Tongue (tissue), 2 donors: ENCODE measurements around the gene RAB40C. TPM values are rescaled to one million over a fixed set of nuclear protein-coding genes. Genes with fewer than 3 reads are reported as not detected.

Experiments
- DNase-seq: peaks from one replicate; pipeline ENCODE4 v3.0.0-alpha.2; 2015
- total RNA-seq: library from RNA; depleted of rRNA; stranded (reverse); fragments of >200 nt; gene quantifications from one replicate; pipeline ENCODE4 v1.2.3, GENCODE V29; 2014

The RAB40C gene
- total RNA-seq, 1 donor from 2014 or later: 18.2 TPM

- DNase-seq: no peak
Measured at GRCh38 chr16:559411-560203, 30.3 kb upstream of the RAB40C start.

GRCh38 chr16:560204-560700 lies 29.6 kb upstream of the RAB40C start, which contains the start of gene PRR35:
TSS of gene PRR35 (plus strand) at chr16:560394. CDS start at chr16:563295, 2,901 bp downstream.
- DNase-seq: no peak

- no peak for DNase-seq
Measured at GRCh38 chr16:560701-561412, 29.0 kb upstream of the RAB40C start.

- no peak for DNase-seq
Measured at GRCh38 chr16:561413-561794, 28.5 kb upstream of the RAB40C start.

GRCh38 chr16:561957-562938 lies 27.6 kb upstream of the RAB40C start:
- DNase-seq: no peak

- no peak for DNase-seq
Measured at GRCh38 chr16:563072-563644, 26.7 kb upstream of the RAB40C start.

- DNase-seq: no peak
Measured at GRCh38 chr16:564690-565418, 25.0 kb upstream of the RAB40C start.

- DNase-seq: no peak
Measured at GRCh38 chr16:565419-566330, 24.2 kb upstream of the RAB40C start.

- peak; percentile 81 for DNase-seq
Measured at GRCh38 chr16:566475-567372, 23.1 kb upstream of the RAB40C start, which contains the start of gene NHLRC4. TSS of gene NHLRC4 (plus strand) at chr16:567005. CDS start at chr16:568048, 1,043 bp downstream.

GRCh38 chr16:567373-568256 lies 22.3 kb upstream of the RAB40C start:
- no peak for DNase-seq

GRCh38 chr16:568401-569258 lies 21.2 kb upstream of the RAB40C start:
- DNase-seq: no peak

- DNase-seq: peak; percentile 75
Measured at GRCh38 chr16:569445-570254, 20.2 kb upstream of the RAB40C start, which contains the start of gene PIGQ. TSS of gene PIGQ (plus strand) at chr16:569968. CDS start at chr16:574075, 4,107 bp downstream.

- no peak for DNase-seq
Measured at GRCh38 chr16:572865-573650, 16.8 kb upstream of the RAB40C start.

- DNase-seq: no peak
Measured at GRCh38 chr16:574021-574760, 15.7 kb upstream of the RAB40C start.
